Transverse colon (tissue), 3 donors: ENCODE data around the gene C16orf89.
"Not testable (repeated sequence)": the region's sequence is repeated elsewhere in the genome, so short reads cannot be mapped to it uniquely, and the experiment has no call there.

Experiments used
- POLR2A ChIP-seq: fragments of 450-650 bp; IDR thresholded peaks from one replicate; pipeline ENCODE4 v1.6.1; 2016; ENCODE audit warnings: antibody characterized with exemption, mild to moderate bottlenecking, moderate library complexity
- POLR2AphosphoS5 ChIP-seq, 3 donors: sonication (generic); formaldehyde crosslinking; IDR thresholded peaks; one replicate each; pipeline ENCODE4 v1.6.1; 2016; ENCODE audit warnings: antibody characterized with exemption in 3 of 3

- TF ChIP-seq POLR2AphosphoS5 (IDR thresholded peaks at IDR 0.05); POLR2A: not testable (repeated sequence)
Measured at GRCh38 chr16:5084099-5084731, 18.5 kb upstream of the C16orf89 start.
